ENCODE results near the gene CDH24. TPM values are rescaled to one million over a fixed set of nuclear protein-coding genes. Genes with fewer than 3 reads are reported as not detected.

Gene CDH24
- total and polyA plus RNA-seq, 2 of the 8 experiments (the other 6 are each of a cell fraction or from before 2014, with no cell fraction given) = 18.1 to 27.6 TPM

GRCh38 chr14:23033801-23034497 lies 23.4 kb downstream of the CDH24 start (continued):
- TF ChIP-seq ATF2 (IDR thresholded peaks at IDR 0.05; ENCODE audit: low read length) (no peak), POLR2A (IDR thresholded peaks at IDR 0.05; ENCODE audit: control extremely low read depth in 1 of 2, low read depth in 2 of 2, low read length in 2 of 2) (no peak; a peak in 1 of 3 replicates), SP4 (IDR thresholded peaks at IDR 0.05; ENCODE audit: low read length) (no peak), POLR2AphosphoS5 (IDR thresholded peaks at IDR 0.05; ENCODE audit: low read depth, low read length) (no peak), TBP (IDR thresholded peaks at IDR 0.05; ENCODE audit: low read depth, low read length) (no peak), ATF3 (IDR thresholded peaks at IDR 0.05; ENCODE audit: insufficient read depth, low read depth, low read length) (no peak), KDM5A (IDR thresholded peaks at IDR 0.05; ENCODE audit: low read length) (no peak), KDM1A (IDR thresholded peaks at IDR 0.05; ENCODE audit: borderline replicate concordance, low read length) (no peak), CHD2 (IDR thresholded peaks at IDR 0.05; ENCODE audit: low read length) (no peak)

All from H1 (cell line).